ENCODE results near the gene SPRR4. TPM values are rescaled to one million over a fixed set of nuclear protein-coding genes. Genes with fewer than 3 reads are reported as not detected.

The SPRR4 gene, protein sequence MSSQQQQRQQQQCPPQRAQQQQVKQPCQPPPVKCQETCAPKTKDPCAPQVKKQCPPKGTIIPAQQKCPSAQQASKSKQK
- total RNA-seq (2021) = not detected in 2 replicates
- not detected for Bru-seq, nascent RNA
- BruChase-seq, experiment 1, labeled RNA remaining after a 2-hour chase = not detected
- BruChase-seq, experiment 2, labeled RNA remaining after a 6-hour chase = not detected
- long read RNA-seq = 0 reads

DNA sequence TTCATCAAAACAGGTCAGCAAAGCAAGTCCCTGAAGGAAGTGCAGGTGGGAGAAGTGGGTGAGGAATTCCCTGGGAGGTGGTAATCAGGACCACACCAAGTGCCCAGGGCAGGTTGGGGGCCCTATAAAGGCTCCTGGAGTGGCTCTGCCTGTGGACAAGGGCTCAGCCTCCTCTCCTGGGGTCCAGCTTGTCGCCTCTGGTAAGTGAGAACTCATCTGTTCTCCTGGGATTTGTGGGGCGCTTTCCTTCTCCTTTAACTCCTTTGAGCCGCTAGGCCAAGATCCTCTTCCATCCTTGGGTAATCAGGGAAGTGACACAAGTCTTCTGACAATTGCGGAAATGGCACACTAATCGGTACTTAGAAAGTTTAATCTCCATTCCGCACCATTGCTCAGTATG, at the start of gene SPRR4:
Gene SPRR4, plus strand, starts transcription at position 154 of the 400 bp plus-strand sequence. CDS start 1,243 bp downstream, outside the sequence.
- H3K79me2 ChIP-seq (ENCODE audit: low read depth) = no peaks in the 10 kb centered on the region
- H3K9me3 ChIP-seq (ENCODE audit: insufficient read depth, low read depth) = no peaks in the 10 kb centered on the region
- H3K27ac ChIP-seq = no peak within 1 kb of the TSS
- intact Hi-C loops (cut with micrococcal nuclease; ENCODE audit: unreplicated experiment) = no loop called here
- no TSS peak for BruUV-seq (replicated peaks)
- no peak within 1 kb of the TSS for H3K4me2 ChIP-seq
- ChIA-PET POLR2A (ENCODE audit: unreplicated experiment) (no interaction called here), CTCF (no interaction called here)
- H3K9me2 ChIP-seq (ENCODE audit: insufficient read depth) = no peaks in the 10 kb centered on the region
- TF ChIP-seq EZH2 (IDR thresholded peaks at IDR 0.05; ENCODE audit: low read depth) = no peak
- TF ChIP-seq, protein P1, sequence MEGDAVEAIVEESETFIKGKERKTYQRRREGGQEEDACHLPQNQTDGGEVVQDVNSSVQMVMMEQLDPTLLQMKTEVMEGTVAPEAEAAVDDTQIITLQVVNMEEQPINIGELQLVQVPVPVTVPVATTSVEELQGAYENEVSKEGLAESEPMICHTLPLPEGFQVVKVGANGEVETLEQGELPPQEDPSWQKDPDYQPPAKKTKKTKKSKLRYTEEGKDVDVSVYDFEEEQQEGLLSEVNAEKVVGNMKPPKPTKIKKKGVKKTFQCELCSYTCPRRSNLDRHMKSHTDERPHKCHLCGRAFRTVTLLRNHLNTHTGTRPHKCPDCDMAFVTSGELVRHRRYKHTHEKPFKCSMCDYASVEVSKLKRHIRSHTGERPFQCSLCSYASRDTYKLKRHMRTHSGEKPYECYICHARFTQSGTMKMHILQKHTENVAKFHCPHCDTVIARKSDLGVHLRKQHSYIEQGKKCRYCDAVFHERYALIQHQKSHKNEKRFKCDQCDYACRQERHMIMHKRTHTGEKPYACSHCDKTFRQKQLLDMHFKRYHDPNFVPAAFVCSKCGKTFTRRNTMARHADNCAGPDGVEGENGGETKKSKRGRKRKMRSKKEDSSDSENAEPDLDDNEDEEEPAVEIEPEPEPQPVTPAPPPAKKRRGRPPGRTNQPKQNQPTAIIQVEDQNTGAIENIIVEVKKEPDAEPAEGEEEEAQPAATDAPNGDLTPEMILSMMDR (conservative IDR thresholded peaks at IDR 0.05) = no peak
- H3K4me3 ChIP-seq = no peak within 1 kb of the TSS
- no peak within 1 kb of the TSS for H2AFZ ChIP-seq
- H4K20me1 ChIP-seq (ENCODE audit: insufficient read depth) = no peaks in the 10 kb centered on the region
- H3K4me1 ChIP-seq (replicated peaks; ENCODE audit: insufficient read depth) = peaks cover 16% of the 10 kb centered on the region
- no peak for DNase-seq
- H3K36me3 ChIP-seq (ENCODE audit: low read depth) = no peaks in the 10 kb centered on the region
- H3K27me3 ChIP-seq (ENCODE audit: insufficient read depth, low read depth) = no peaks in the 10 kb centered on the region
- H3F3A ChIP-seq (ENCODE audit: insufficient read depth, low read depth) = peaks cover 5% of the 10 kb centered on the region; the same call in 1 of the 2 replicates

DNA sequence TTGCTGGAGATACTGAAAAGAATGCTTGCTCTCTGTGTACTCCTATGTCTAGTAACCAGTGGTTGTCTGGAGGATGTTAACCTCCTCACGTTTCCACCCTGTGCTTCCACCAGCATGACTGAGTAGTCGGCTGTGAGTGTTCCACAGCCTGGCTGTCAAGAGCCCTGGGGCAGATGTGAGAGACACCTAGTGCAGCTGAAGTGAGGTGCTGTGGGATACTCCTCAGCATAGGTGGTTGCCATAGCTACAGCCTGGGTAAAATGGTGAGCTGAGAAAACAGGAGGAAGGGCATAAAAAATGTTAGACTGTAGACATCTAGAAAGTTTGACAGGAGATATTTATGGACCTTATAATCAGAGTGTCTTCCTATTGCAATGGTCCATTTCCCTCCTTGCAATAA, 46.3 kb upstream of the SPRR4 start:
- no peaks in the 10 kb centered on the region for H3K36me3 ChIP-seq (ENCODE audit: low read depth)
- H3K79me2 ChIP-seq (ENCODE audit: low read depth) = no peaks in the 10 kb centered on the region
- BruUV-seq (replicated peaks) = no TSS peak
- no peaks in the 10 kb centered on the region for H3K9me2 ChIP-seq (ENCODE audit: insufficient read depth)
- H3K9me3 ChIP-seq (ENCODE audit: insufficient read depth, low read depth) = 0 out of 2 replicates have a peak, but pooled peaks cover 7% of the 10 kb centered on the region
- H4K20me1 ChIP-seq (ENCODE audit: insufficient read depth) = no peaks in the 10 kb centered on the region
- H3K27me3 ChIP-seq (ENCODE audit: insufficient read depth, low read depth) = no peaks in the 10 kb centered on the region
- CTCF ChIA-PET = interaction anchor here (0.8 kb wide), 1 partner anchor 118 kb away, joined by 3 read pairs; no protein-coding TSS in a partner anchor
- H3K27ac ChIP-seq = no peak overlapping the region
- no peaks in the 10 kb centered on the region for H3F3A ChIP-seq (ENCODE audit: insufficient read depth, low read depth)
- TF ChIP-seq, protein P1 (conservative IDR thresholded peaks at IDR 0.05) = no peak
- no peak for TF ChIP-seq EZH2 (IDR thresholded peaks at IDR 0.05; ENCODE audit: low read depth)
- H3K4me3 ChIP-seq = no peak overlapping the region
- no peaks in the 10 kb centered on the region; the same call in 1 of the 2 replicates for H3K4me1 ChIP-seq (replicated peaks; ENCODE audit: insufficient read depth)
- POLR2A ChIA-PET (ENCODE audit: unreplicated experiment) = no interaction called here
- DNase-seq = no peak
- H2AFZ ChIP-seq = no peak overlapping the region
- intact Hi-C loops (cut with micrococcal nuclease; ENCODE audit: unreplicated experiment) = no loop called here
- H3K4me2 ChIP-seq = no peak overlapping the region

DNA sequence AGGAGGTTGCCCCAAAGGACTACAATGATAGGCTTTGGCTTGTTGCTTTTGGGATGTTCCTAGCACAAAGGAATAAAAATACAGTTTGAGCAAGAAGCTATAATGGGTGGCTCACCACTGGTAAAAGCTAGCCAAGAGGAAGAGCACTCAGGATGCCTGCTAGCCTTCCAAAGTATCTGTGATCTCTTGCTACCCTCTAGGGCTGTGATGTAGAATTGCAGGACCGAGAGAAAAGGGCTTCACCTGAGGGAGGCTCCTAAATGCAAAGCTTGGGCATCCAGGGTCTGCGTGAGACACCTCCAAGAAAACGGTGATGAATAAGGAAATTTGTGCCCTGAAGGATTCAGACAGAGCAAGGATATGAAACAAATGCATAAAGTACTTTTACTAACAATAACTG, 44.4 kb upstream of the SPRR4 start:
- no peak for TF ChIP-seq EZH2 (IDR thresholded peaks at IDR 0.05; ENCODE audit: low read depth)
- TF ChIP-seq, protein P1 (conservative IDR thresholded peaks at IDR 0.05) = peak; percentile 77
- Histone ChIP-seq H3K4me1 (replicated peaks; ENCODE audit: insufficient read depth) (no peaks in the 10 kb centered on the region; the same call in 1 of the 2 replicates), H3K4me3 (no peak overlapping the region), H3K27me3 (ENCODE audit: insufficient read depth, low read depth) (no peaks in the 10 kb centered on the region), H3K36me3 (ENCODE audit: low read depth) (no peaks in the 10 kb centered on the region), H3K4me2 (no peak overlapping the region), H3F3A (ENCODE audit: insufficient read depth, low read depth) (no peaks in the 10 kb centered on the region), H3K9me2 (ENCODE audit: insufficient read depth) (no peaks in the 10 kb centered on the region), H3K27ac (no peak overlapping the region), H3K79me2 (ENCODE audit: low read depth) (no peaks in the 10 kb centered on the region), H2AFZ (no peak overlapping the region), H4K20me1 (ENCODE audit: insufficient read depth) (no peaks in the 10 kb centered on the region), H3K9me3 (ENCODE audit: insufficient read depth, low read depth) (0 out of 2 replicates have a peak, but pooled peaks cover 7% of the 10 kb centered on the region)
- no TSS peak for BruUV-seq (replicated peaks)
- peak in 1 of 2 experiments; percentile 54 for DNase-seq
- POLR2A ChIA-PET (ENCODE audit: unreplicated experiment) = interaction anchor here (0.6 kb wide), 1 partner anchor 56 kb away, joined by 10 read pairs; no protein-coding TSS in a partner anchor
- CTCF ChIA-PET = interaction anchor here (0.6 to 1.3 kb wide), 6 partner anchors 12 to 267 kb away, joined by 4 read pairs; partner anchors contain the start of genes IVL and SMCP
- intact Hi-C loops (cut with micrococcal nuclease; ENCODE audit: unreplicated experiment) = loop anchor here (1.0 to 2.0 kb wide), 2 partner anchors 55 to 107 kb away; no protein-coding TSS in a partner anchor

Measured in PC-9 (cell line).